Measurements from ENCODE around the gene MRGPRX3.
A peak's percentile ranks its signal among the peaks of the same experiment; 100 is the strongest.

The MRGPRX3 gene

GRCh38 chr11:18145025-18145424 lies 12.7 kb downstream of the MRGPRX3 start:
- intact Hi-C loops (cut with DNase I), result no loop called here
- DNase-seq, result no peak

GRCh38 chr11:18145837-18146236 lies 13.5 kb downstream of the MRGPRX3 start:
- DNase-seq, result no peak
- intact Hi-C loops (cut with DNase I), result no loop called here

GRCh38 chr11:18151581-18151980 lies 19.2 kb downstream of the MRGPRX3 start:
- intact Hi-C loops (cut with DNase I), result no loop called here
- no peak for DNase-seq

- intact Hi-C loops (cut with DNase I), result no loop called here
- DNase-seq, result no peak
These were observed 36.0 kb downstream of the MRGPRX3 start for GRCh38 chr11:18168372-18168771.

- peak in 9 of 42 donors; percentile 7 to 32 (median 11) for DNase-seq
- intact Hi-C loops (cut with DNase I), result no loop called here
These were observed 39.1 kb downstream of the MRGPRX3 start for GRCh38 chr11:18171377-18172000.

DNA sequence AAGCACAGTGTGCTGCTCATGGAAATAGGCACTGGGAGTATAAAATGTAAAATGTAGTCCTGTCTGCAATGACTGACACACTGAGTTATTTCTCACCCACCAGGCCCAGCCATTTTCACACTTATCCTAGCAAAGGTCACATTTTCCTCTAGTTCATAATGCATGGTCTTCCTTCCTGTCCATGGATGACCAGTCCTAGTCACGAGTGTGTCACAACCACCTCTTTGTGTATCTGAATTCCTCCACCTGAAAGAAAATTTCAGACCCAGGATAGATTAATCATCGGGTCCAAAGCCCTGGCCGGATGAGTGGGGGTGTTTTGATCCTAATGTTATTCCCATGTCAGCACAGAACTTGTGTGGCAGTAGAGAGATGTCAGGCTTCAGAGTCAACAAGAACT lies 40.3 kb downstream of the MRGPRX3 start, which contains the start of gene MRGPRX4:
Gene MRGPRX4, plus strand, starts transcription at position 172 of the 400 bp plus-strand sequence. CDS start 420 bp downstream, outside the sequence.
- intact Hi-C loops (cut with DNase I), result no loop called here
- no peak for DNase-seq

- intact Hi-C loops (cut with DNase I), result no loop called here
- no peak for DNase-seq
These were observed 41.0 kb downstream of the MRGPRX3 start for GRCh38 chr11:18173225-18173866.
